Fibroblast of lung (primary cell): ENCODE results near the gene SUN5. TPM values are rescaled to one million over a fixed set of nuclear protein-coding genes. Genes with fewer than 3 reads are reported as not detected.

Experiments
- DNase-seq, 2 donors: peaks; one replicate each; pipeline versions ENCODE4 v3.0.0 to v3.0.0-alpha.2; 2010; ENCODE audit warnings: low read depth in 2 of 2
- H2AFZ ChIP-seq: 2 replicates; pipeline ENCODE4 v1.5.1; 2012; ENCODE audit warnings: low read length, control low read depth, inconsistent platforms
- H3K27ac ChIP-seq: 2 replicates; pipeline ENCODE4 v1.5.1; 2011; ENCODE audit warnings: low read length, control low read depth; ENCODE audit not compliant: insufficient read depth
- H3K27me3 ChIP-seq: 2 replicates; pipeline ENCODE4 v1.5.1; 2011; ENCODE audit warnings: mild to moderate bottlenecking, low read length; ENCODE audit not compliant: control insufficient read depth, insufficient read depth
- H3K36me3 ChIP-seq: 2 replicates; pipeline ENCODE4 v1.5.1; 2011; ENCODE audit warnings: low read length; ENCODE audit not compliant: control insufficient read depth, insufficient read depth
- H3K4me1 ChIP-seq: 2 replicates; pipeline ENCODE4 v1.5.1; 2011; ENCODE audit warnings: low read length; ENCODE audit not compliant: control insufficient read depth, insufficient read depth; ENCODE audit errors: extremely low read depth
- H3K4me2 ChIP-seq: 2 replicates; pipeline ENCODE4 v1.5.1; 2011; ENCODE audit warnings: low read length, control low read depth; ENCODE audit not compliant: insufficient read depth; ENCODE audit errors: extremely low read depth
- H3K4me3 ChIP-seq, 4 experiments: fragments of 200-600 bp in 1 of 4; sonication (generic) in 1 of 4; replicated peaks in 1 of 4; 2 replicates each; pipeline ENCODE4 v1.5.1; 2011 to 2016; ENCODE audit warnings: low read length in 4 of 4, low read depth in 3 of 4, mild to moderate bottlenecking in 3 of 4, control low read depth in 2 of 4, inconsistent platforms in 1 of 4, mixed read lengths in 1 of 4; ENCODE audit not compliant: insufficient read depth in 1 of 4; ENCODE audit errors: control extremely low read depth in 1 of 4
- H3K79me2 ChIP-seq: 2 replicates; pipeline ENCODE4 v1.5.1; 2012; ENCODE audit warnings: mild to moderate bottlenecking, low read length, inconsistent platforms; ENCODE audit not compliant: control insufficient read depth, insufficient read depth
- H3K9ac ChIP-seq: 2 replicates; pipeline ENCODE4 v1.5.1; 2011; ENCODE audit warnings: mild to moderate bottlenecking, low read length, control low read depth; ENCODE audit not compliant: insufficient read depth
- H3K9me3 ChIP-seq: 2 replicates; pipeline ENCODE4 v1.5.1; 2012; ENCODE audit warnings: low read depth, low read length; ENCODE audit not compliant: control insufficient read depth, insufficient read depth
- H4K20me1 ChIP-seq: 2 replicates; pipeline ENCODE4 v1.5.1; 2011; ENCODE audit warnings: low read length; ENCODE audit not compliant: control insufficient read depth, insufficient read depth; ENCODE audit errors: extremely low read depth
- CTCF ChIP-seq, 2 donors: IDR thresholded peaks in 1 of 2; conservative IDR thresholded peaks in 1 of 2; 1 replicate in 1 of 2; 2 replicates in 1 of 2; pipeline ENCODE4 v1.5.1; 2011 to 2012; ENCODE audit warnings: low read length in 2 of 2, control low read depth in 1 of 2, inconsistent platforms in 1 of 2, low read depth in 1 of 2, mild to moderate bottlenecking in 1 of 2
- EZH2 ChIP-seq: IDR thresholded peaks from 2 replicates; pipeline ENCODE4 v1.5.1; 2012; ENCODE audit warnings: low read length, control low read depth, mild to moderate bottlenecking; ENCODE audit errors: missing control alignments
- polyA plus RNA-seq, 2 donors: library from polyadenylated mRNA; depleted of rRNA in 1 of 2; stranded (reverse) in 1 of 2; unstranded in 1 of 2; fragments of >200 nt; gene quantifications; 2 replicates each; pipeline ENCODE4 v1.2.1, GENCODE V29; 2011 to 2012; ENCODE audit warnings: missing spikeins in 1 of 2
- total RNA-seq: library from RNA; depleted of rRNA; stranded (reverse); fragments of >200 nt; gene quantifications from 2 replicates; pipeline ENCODE4 v1.2.1, GENCODE V29; 2014

SUN5 gene
- total and polyA plus RNA-seq, 2 donors (not counting 1 experiment from before 2014, with no cell fraction given) = not detected

- TF ChIP-seq EZH2 = no peak
- no peak overlapping the region for H3K27ac ChIP-seq
Measured at GRCh38 chr20:33008336-33009213, 4.3 kb upstream of the SUN5 start.

GRCh38 chr20:33007376-33008335 is 3.4 kb upstream of the SUN5 start, which contains the start of gene BPIFB2:
BPIFB2 (plus strand) TSS chr20:33007704; CDS start chr20:33008575, 871 bp downstream.
- Histone ChIP-seq H2AFZ (no peak within 1 kb of the TSS), H3K4me1 (no peaks in the 10 kb centered on the region), H3K79me2 (no peaks in the 10 kb centered on the region), H3K4me3 (no peak within 1 kb of the TSS), H3K27me3 (no peaks in the 10 kb centered on the region), H3K4me2 (no peak within 1 kb of the TSS), H4K20me1 (no peaks in the 10 kb centered on the region), H3K9me3 (no peaks in the 10 kb centered on the region), H3K36me3 (no peaks in the 10 kb centered on the region), H3K27ac (no peak within 1 kb of the TSS), H3K9ac (no peak within 1 kb of the TSS)
- no peak for DNase-seq
- no peak for TF ChIP-seq EZH2
- TF ChIP-seq CTCF (conservative IDR thresholded peaks at IDR 0.05 in 1 of 2, IDR thresholded peaks at IDR 0.05 in 1 of 2; ENCODE audit: low read depth in 1 of 2, low read length in 2 of 2) = no peak

More at GRCh38 chr20:33008336-33009213, 4.3 kb upstream of the SUN5 start:
- no peaks in the 10 kb centered on the region for H3K9me3 ChIP-seq
- no peaks in the 10 kb centered on the region for H3K79me2 ChIP-seq
- no peak for DNase-seq
- H3K4me3 ChIP-seq = no peak overlapping the region
- H3K36me3 ChIP-seq = no peaks in the 10 kb centered on the region
- H2AFZ ChIP-seq = no peak overlapping the region
- no peaks in the 10 kb centered on the region for H3K4me1 ChIP-seq
- no peaks in the 10 kb centered on the region for H3K27me3 ChIP-seq
- no peaks in the 10 kb centered on the region for H4K20me1 ChIP-seq
- H3K9ac ChIP-seq = no peak overlapping the region
- H3K4me2 ChIP-seq = no peak overlapping the region

- Histone ChIP-seq H3K27me3 (no peaks in the 10 kb centered on the region), H3K9ac (no peak overlapping the region), H3K27ac (no peak overlapping the region), H3K9me3 (no peaks in the 10 kb centered on the region), H3K4me1 (no peaks in the 10 kb centered on the region), H3K79me2 (no peaks in the 10 kb centered on the region), H3K4me3 (no peak overlapping the region), H2AFZ (no peak overlapping the region), H3K4me2 (no peak overlapping the region), H4K20me1 (no peaks in the 10 kb centered on the region), H3K36me3 (no peaks in the 10 kb centered on the region)
- no peak for DNase-seq
- no peak for TF ChIP-seq CTCF (conservative IDR thresholded peaks at IDR 0.05 in 1 of 2, IDR thresholded peaks at IDR 0.05 in 1 of 2; ENCODE audit: low read depth in 1 of 2, low read length in 2 of 2)
- TF ChIP-seq EZH2 = no peak
Measured at GRCh38 chr20:33006776-33007375, 2.6 kb upstream of the SUN5 start.
